Left ventricle myocardium inferior (tissue), 1 donor: ENCODE measurements around the gene DPYSL5. TPM values are rescaled to one million over a fixed set of nuclear protein-coding genes. Genes with fewer than 3 reads are reported as not detected.
"Not testable (repeated sequence)": the region's sequence is repeated elsewhere in the genome, so short reads cannot be mapped to it uniquely, and the experiment has no call there.

ENCODE experiments used
- DNase-seq: peaks from one replicate; pipeline ENCODE4 v3.0.0-alpha.2; 2020
- H3K27ac ChIP-seq: fragments of 200-600 bp; replicated peaks from 2 replicates; pipeline ENCODE4 v1.8.0; 2021
- H3K27me3 ChIP-seq: fragments of 200-600 bp; 2 replicates; pipeline ENCODE4 v1.8.0; 2021; ENCODE audit warnings: low read depth
- H3K36me3 ChIP-seq: fragments of 200-600 bp; 2 replicates; pipeline ENCODE4 v1.8.0; 2021
- H3K4me1 ChIP-seq: fragments of 200-600 bp; 2 replicates; pipeline ENCODE4 v1.8.0; 2021
- H3K4me3 ChIP-seq: fragments of 200-600 bp; 2 replicates; pipeline ENCODE4 v1.8.0; 2021; ENCODE audit warnings: mild to moderate bottlenecking, moderate library complexity
- H3K9me3 ChIP-seq: fragments of 200-600 bp; replicated peaks from 2 replicates; pipeline ENCODE4 v1.8.0; 2021
- intact Hi-C: fragments of 100-400 bp; cut with micrococcal nuclease; formaldehyde crosslinking; loops from one replicate; pipeline ENCODE4 v1.11.0; 2022
- total RNA-seq: library from RNA; stranded (reverse); fragmentation: NEBNext Ultra II Directional; extraction: Animal tissue kit (Norgen Biotek cat#: 25700); gene quantifications from one replicate; pipeline ENCODE4 v1.2.1, GENCODE V29; 2021
- TF ChIP-seq, protein P1 (sequence below): fragments of 200-600 bp; IDR thresholded peaks from 2 replicates; pipeline ENCODE4 v1.8.0; 2021; ENCODE audit warnings: antibody characterized with exemption, mild to moderate bottlenecking, borderline replicate concordance
- donor health status: DM: no; HTN: yes; CAD: no; lungs with severe emphysema.

DPYSL5 gene
- total RNA-seq, 1 donor from 2014 or later, result not detected

DNA sequence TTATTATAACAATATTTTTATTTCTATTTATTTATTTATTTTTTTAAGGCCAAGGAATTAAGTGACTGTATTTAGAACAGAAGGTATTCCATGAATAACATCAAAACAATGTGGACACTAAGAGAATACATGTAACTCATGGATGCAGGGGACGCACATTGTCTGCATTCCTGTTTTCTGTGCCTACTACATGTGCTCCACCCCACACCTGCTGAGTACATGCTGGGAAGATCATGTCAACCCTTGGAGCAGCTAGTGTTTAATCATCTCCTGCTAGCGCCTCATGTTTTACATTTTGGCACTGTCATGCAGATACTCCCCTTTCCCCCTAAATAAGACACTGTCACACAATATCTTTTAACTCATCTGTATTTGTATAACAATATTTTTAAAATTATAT is 29.3 kb downstream of the DPYSL5 start:
- peaks cover 6% of the 10 kb centered on the region for H3K4me1 ChIP-seq
- no peak overlapping the region for H3K27ac ChIP-seq

DNA sequence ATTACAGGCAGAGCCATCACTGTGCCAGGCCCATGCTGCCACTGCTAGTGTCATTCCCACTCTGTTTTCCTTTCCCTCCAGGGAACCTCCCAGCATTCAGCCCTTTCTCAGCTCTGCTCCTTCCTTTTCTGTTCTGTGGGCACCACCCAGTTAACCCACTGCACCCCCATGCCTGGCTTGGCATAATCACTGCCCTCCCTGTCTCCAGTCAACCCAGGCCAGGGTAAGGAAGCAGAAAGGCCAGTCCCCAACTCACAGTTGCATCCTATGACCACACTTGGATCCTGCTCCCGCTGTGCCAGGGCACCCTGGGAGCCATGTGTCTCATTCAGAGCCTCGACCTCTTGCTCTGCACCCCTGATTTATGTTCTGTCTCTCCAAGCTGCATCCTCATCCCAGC is 32.2 kb downstream of the DPYSL5 start:
- Histone ChIP-seq H3K27me3 (peaks cover 17% of the 10 kb centered on the region), H3K4me3 (no peak overlapping the region), H3K27ac (no peak overlapping the region), H3K9me3 (no peaks in the 10 kb centered on the region), H3K4me1 (peaks cover 6% of the 10 kb centered on the region), H3K36me3 (no peaks in the 10 kb centered on the region)
- intact Hi-C loops, result no loop called here
- DNase-seq, result no peak
- TF ChIP-seq, protein P1, sequence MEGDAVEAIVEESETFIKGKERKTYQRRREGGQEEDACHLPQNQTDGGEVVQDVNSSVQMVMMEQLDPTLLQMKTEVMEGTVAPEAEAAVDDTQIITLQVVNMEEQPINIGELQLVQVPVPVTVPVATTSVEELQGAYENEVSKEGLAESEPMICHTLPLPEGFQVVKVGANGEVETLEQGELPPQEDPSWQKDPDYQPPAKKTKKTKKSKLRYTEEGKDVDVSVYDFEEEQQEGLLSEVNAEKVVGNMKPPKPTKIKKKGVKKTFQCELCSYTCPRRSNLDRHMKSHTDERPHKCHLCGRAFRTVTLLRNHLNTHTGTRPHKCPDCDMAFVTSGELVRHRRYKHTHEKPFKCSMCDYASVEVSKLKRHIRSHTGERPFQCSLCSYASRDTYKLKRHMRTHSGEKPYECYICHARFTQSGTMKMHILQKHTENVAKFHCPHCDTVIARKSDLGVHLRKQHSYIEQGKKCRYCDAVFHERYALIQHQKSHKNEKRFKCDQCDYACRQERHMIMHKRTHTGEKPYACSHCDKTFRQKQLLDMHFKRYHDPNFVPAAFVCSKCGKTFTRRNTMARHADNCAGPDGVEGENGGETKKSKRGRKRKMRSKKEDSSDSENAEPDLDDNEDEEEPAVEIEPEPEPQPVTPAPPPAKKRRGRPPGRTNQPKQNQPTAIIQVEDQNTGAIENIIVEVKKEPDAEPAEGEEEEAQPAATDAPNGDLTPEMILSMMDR, result no peak

More for the DNA sequence above, 29.3 kb downstream of the DPYSL5 start:
- H3K36me3 ChIP-seq, result no peaks in the 10 kb centered on the region
- H3K4me3 ChIP-seq, result no peak overlapping the region
- TF ChIP-seq, protein P1, result no peak
- H3K27me3 ChIP-seq, result peaks cover 33% of the 10 kb centered on the region
- DNase-seq, result no peak
- no peaks in the 10 kb centered on the region for H3K9me3 ChIP-seq
- intact Hi-C loops, result no loop called here

DNA sequence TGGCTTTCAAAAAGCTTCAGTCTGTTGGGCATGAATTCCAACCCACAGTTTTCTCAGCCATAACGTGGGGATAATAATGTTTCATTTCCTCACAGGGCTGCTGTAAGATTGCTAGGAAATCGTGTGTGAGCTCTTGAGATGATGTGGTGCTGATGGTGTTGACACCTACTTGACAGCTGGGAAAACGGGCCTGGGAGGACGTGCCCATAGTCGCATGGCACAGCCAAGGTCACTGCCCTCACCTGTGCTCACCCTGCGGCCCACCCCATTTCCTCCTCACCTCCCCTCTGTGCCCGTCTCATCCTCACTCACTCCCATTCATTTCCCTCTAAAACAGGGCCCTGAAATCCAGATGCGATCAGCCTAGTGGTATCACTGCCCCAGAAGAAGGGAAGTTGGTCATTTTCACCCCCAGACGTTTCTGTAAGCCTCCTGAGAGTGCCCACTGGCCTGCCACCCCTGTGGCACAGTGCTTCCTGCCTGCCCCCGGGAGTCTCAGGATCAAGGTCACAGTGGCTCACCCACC is 33.0 kb downstream of the DPYSL5 start:
- Histone ChIP-seq H3K4me3 (no peak overlapping the region), H3K4me1 (peaks cover 6% of the 10 kb centered on the region), H3K27ac (no peak overlapping the region), H3K36me3 (no peaks in the 10 kb centered on the region), H3K9me3 (no peaks in the 10 kb centered on the region), H3K27me3 (peaks cover 12% of the 10 kb centered on the region)
- intact Hi-C loops, result no loop called here
- TF ChIP-seq, protein P1, result no peak
- no peak for DNase-seq

DNA sequence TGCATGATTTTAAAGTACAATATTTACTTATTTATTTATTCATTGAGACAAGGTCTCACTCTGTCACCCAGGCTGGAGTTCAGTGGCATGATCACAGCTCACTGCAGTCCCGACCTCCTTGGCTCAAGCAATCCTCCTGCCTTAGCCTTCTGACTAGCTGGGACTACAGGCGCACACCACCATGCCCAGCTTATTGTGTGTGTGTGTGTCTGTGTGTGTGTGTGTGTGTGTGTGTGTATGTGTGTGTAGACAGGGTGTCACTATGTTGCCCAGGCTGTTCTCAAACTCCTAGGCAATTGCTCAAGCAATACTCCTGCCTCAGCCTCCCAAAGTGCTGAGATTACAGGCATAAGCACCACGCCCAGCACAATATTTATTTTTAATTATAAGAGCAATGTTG is 34.3 kb downstream of the DPYSL5 start:
- DNase-seq, H3K27ac ChIP-seq, intact Hi-C loops, H3K36me3 ChIP-seq, H3K9me3 ChIP-seq, H3K4me3 ChIP-seq: not testable (repeated sequence)
- Histone ChIP-seq H3K4me1 (peaks cover 11% of the 10 kb centered on the region), H3K27me3 (peaks cover 12% of the 10 kb centered on the region)

DNA sequence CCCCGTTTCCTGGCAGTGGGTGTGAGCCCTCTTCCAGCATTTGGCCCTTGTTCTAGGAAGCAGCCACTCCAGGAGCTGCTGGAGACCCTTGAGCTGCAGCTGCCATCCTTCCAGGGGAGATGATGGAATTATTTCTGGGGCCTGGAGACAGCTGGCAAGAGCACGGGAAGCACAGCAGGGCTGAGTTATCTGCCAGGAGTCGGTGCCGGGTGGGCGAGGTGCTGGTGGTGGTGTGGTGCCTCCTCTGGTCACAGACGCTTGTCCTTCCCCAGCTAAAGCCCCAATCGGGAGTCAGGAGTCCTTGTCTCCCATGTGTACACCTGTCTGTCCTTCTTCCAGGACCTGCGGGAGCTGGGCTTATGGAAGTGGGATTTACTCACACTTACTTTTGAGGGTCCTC is 36.0 kb downstream of the DPYSL5 start:
- no peaks in the 10 kb centered on the region for H3K9me3 ChIP-seq
- TF ChIP-seq, protein P1, result no peak
- intact Hi-C loops, result no loop called here
- H3K4me3 ChIP-seq, result no peak overlapping the region
- H3K27me3 ChIP-seq, result peaks cover 12% of the 10 kb centered on the region
- DNase-seq, result no peak
- no peak overlapping the region for H3K27ac ChIP-seq
- no peaks in the 10 kb centered on the region for H3K36me3 ChIP-seq
- H3K4me1 ChIP-seq, result peaks cover 18% of the 10 kb centered on the region

DNA sequence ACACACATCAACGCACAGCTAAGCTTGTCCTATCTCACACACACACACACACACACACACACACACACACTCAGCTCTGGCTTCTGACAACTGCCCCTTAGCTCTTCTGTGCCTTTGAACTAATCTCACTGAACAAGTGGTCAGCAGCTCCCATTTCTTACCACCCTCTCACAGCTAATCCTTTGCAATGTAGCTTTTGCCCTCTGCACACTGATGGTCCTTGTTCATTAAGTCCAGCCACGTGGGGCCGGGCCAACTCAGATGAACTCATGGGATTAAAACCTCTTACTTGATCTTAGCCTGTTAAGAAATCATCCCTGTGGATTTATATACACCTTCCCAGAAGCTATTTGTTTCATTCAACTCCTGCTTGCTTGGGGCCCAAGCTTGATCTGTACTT is 36.6 kb downstream of the DPYSL5 start:
- TF ChIP-seq, protein P1, result no peak
- intact Hi-C loops, result no loop called here
- no peaks in the 10 kb centered on the region for H3K9me3 ChIP-seq

More for the DNA sequence above, 36.6 kb downstream of the DPYSL5 start:
- H3K4me1 ChIP-seq, result peaks cover 18% of the 10 kb centered on the region
- no peak for DNase-seq
- H3K27ac ChIP-seq, result no peak overlapping the region
- no peak overlapping the region for H3K4me3 ChIP-seq
- H3K27me3 ChIP-seq, result peaks cover 12% of the 10 kb centered on the region
- no peaks in the 10 kb centered on the region for H3K36me3 ChIP-seq
